Gastroesophageal sphincter (tissue), 2 donors: ENCODE data around the gene DMKN.
"Not testable (repeated sequence)": the region's sequence is repeated elsewhere in the genome, so short reads cannot be mapped to it uniquely, and the experiment has no call there.

Experiments used
- POLR2A ChIP-seq, 2 donors: fragments of 450-650 bp; IDR thresholded peaks; one replicate each; pipeline ENCODE4 v1.6.1; 2017; ENCODE audit warnings: antibody characterized with exemption in 2 of 2, mild to moderate bottlenecking in 2 of 2, moderate library complexity in 1 of 2
- POLR2AphosphoS5 ChIP-seq: sonication (generic); formaldehyde crosslinking; IDR thresholded peaks from one replicate; pipeline ENCODE4 v1.6.1; 2017; ENCODE audit warnings: antibody characterized with exemption

- TF ChIP-seq POLR2A (IDR thresholded peaks at IDR 0.05); POLR2AphosphoS5: not testable (repeated sequence)
Observed at GRCh38 chr19:35474594-35474993, 38.9 kb downstream of the DMKN start.
